ENCODE measurements around the gene PLCH1. TPM values are rescaled to one million over a fixed set of nuclear protein-coding genes. Genes with fewer than 3 reads are reported as not detected.

The PLCH1 gene
- total and polyA plus RNA-seq, 9 of the 15 experiments (the other 6 are each of a cell fraction or from before 2014, with no cell fraction given): 0.17 to 0.62 (median 0.40) TPM

DNA sequence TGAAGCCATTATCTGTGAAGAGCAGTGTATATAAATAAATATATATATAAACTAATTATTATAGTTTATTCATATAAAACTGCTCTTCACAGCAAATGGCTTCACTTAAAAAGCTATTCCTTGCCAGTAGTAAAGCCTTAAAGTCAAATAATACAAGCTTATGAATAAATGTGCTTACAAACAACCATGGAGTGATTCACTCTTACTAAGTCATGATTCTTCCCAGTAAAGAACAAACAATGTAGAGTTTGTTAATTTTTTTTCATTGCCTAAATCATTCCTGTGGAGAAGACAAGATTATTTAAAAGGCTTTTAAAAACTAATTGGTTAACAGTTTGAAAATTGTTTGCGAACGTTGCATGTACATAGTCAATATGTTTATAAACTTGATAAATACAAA lies 140.7 kb downstream of the PLCH1 start:
- H3K9me3 ChIP-seq (replicated peaks; ENCODE audit: control insufficient read depth, insufficient read depth, low read depth, low read length): no peaks in the 10 kb centered on the region; the same call in 1 of the 2 replicates
- ChIA-PET CTCF (ENCODE audit: low intra/inter-chr PET ratio) (no interaction called here), POLR2A (no interaction called here)
- no peaks in the 10 kb centered on the region for H3K4me1 ChIP-seq (replicated peaks in 1 of 2; ENCODE audit: control insufficient read depth in 2 of 2, insufficient read depth in 2 of 2, low read length in 2 of 2)
- no TSS peak for BruUV-seq (replicated peaks)
- H3K4me2 ChIP-seq (ENCODE audit: insufficient read depth, low read length): no peak overlapping the region
- no peaks in the 10 kb centered on the region for H4K20me1 ChIP-seq (replicated peaks; ENCODE audit: control insufficient read depth, insufficient read depth, low read length)
- no peak overlapping the region for H3K9ac ChIP-seq (ENCODE audit: insufficient read depth in 1 of 2, low read depth in 2 of 2, low read length in 2 of 2)
- intact Hi-C loops (cut with micrococcal nuclease): no loop called here
- in situ Hi-C loops (cut with MboI): no loop called here
- H3K79me2 ChIP-seq (ENCODE audit: control insufficient read depth, insufficient read depth, low read length): no peaks in the 10 kb centered on the region
- FAIRE-seq (no peak), ATAC-seq (no peak), DNase-seq (ENCODE audit: extremely low read depth in 1 of 4, low spot score in 3 of 4) (no peak)
- no peak overlapping the region for H3K27ac ChIP-seq (ENCODE audit: extremely low read depth, low read depth, low read length)
- WGBS (ENCODE audit: insufficient coverage, low coverage, missing lambda C conversion rate): 7% methylated on average over 2 of the region's 2 CpGs
- H3K9me1 ChIP-seq (ENCODE audit: control insufficient read depth, insufficient read depth, low read length): no peaks in the 10 kb centered on the region
- no peaks in the 10 kb centered on the region for H3K36me3 ChIP-seq (ENCODE audit: control insufficient read depth, insufficient read depth, low read length)
- H2AFZ ChIP-seq (ENCODE audit: low read depth, low read length): no peak overlapping the region
- H3K27me3 ChIP-seq (ENCODE audit: control insufficient read depth in 2 of 2, insufficient read depth in 2 of 2, low read length in 2 of 2): no peaks in the 10 kb centered on the region
- H3K4me3 ChIP-seq: no peak overlapping the region
- TF ChIP-seq GTF2E2 (tag; IDR thresholded peaks at IDR 0.05): no peak
- TF ChIP-seq ARNT (IDR thresholded peaks at IDR 0.05): no peak
- TF ChIP-seq NR3C1 (CRISPR knock-in tag; IDR thresholded peaks at IDR 0.05): no peak
- TF ChIP-seq ZBTB17 (CRISPR knock-in tag; IDR thresholded peaks at IDR 0.05): no peak
- no peak for TF ChIP-seq SAFB2 (IDR thresholded peaks at IDR 0.05; ENCODE audit: borderline replicate concordance, low read depth, low read length, severe bottlenecking)
- TF ChIP-seq CBX3 (IDR thresholded peaks at IDR 0.05; ENCODE audit: borderline replicate concordance in 1 of 2, low read length in 2 of 2): no peak
- no peak for TF ChIP-seq ZNF668 (CRISPR knock-in tag; IDR thresholded peaks at IDR 0.05)
- no peak for TF ChIP-seq FOXK2 (conservative IDR thresholded peaks at IDR 0.05 in 1 of 2, IDR thresholded peaks at IDR 0.05 in 1 of 2; ENCODE audit: low read depth in 2 of 2)
- TF ChIP-seq, protein P1, sequence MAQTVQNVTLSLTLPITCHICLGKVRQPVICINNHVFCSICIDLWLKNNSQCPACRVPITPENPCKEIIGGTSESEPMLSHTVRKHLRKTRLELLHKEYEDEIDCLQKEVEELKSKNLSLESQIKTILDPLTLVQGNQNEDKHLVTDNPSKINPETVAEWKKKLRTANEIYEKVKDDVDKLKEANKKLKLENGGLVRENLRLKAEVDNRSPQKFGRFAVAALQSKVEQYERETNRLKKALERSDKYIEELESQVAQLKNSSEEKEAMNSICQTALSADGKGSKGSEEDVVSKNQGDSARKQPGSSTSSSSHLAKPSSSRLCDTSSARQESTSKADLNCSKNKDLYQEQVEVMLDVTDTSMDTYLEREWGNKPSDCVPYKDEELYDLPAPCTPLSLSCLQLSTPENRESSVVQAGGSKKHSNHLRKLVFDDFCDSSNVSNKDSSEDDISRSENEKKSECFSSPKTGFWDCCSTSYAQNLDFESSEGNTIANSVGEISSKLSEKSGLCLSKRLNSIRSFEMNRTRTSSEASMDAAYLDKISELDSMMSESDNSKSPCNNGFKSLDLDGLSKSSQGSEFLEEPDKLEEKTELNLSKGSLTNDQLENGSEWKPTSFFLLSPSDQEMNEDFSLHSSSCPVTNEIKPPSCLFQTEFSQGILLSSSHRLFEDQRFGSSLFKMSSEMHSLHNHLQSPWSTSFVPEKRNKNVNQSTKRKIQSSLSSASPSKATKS (CRISPR knock-in tag; IDR thresholded peaks at IDR 0.05): no peak
- TF ChIP-seq, protein P2, sequence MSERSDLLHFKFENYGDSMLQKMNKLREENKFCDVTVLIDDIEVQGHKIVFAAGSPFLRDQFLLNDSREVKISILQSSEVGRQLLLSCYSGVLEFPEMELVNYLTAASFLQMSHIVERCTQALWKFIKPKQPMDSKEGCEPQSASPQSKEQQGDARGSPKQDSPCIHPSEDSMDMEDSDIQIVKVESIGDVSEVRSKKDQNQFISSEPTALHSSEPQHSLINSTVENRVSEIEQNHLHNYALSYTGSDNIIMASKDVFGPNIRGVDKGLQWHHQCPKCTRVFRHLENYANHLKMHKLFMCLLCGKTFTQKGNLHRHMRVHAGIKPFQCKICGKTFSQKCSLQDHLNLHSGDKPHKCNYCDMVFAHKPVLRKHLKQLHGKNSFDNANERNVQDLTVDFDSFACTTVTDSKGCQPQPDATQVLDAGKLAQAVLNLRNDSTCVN (CRISPR knock-in tag; IDR thresholded peaks at IDR 0.05): no peak
- TF ChIP-seq HDAC2 (IDR thresholded peaks at IDR 0.05): no peak
- no peak for TF ChIP-seq FOXO4 (CRISPR knock-in tag; IDR thresholded peaks at IDR 0.05)
- no peak for TF ChIP-seq CREB3L1 (IDR thresholded peaks at IDR 0.05; ENCODE audit: borderline replicate concordance, low read depth)
- TF ChIP-seq CHD4 (IDR thresholded peaks at IDR 0.05; ENCODE audit: insufficient read depth, insufficient replicate concordance, low read depth, low read length, poor library complexity, severe bottlenecking): no peak
- no peak for TF ChIP-seq HBP1 (CRISPR knock-in tag; IDR thresholded peaks at IDR 0.05)
- no peak for TF ChIP-seq SNRNP70 (optimal IDR thresholded peaks at IDR 0.05; ENCODE audit: low read depth, low read length)

Data from K562 (cell line).